GM21515 (cell line): ENCODE results near the gene RUBCN.
"Not testable (repeated sequence)": the region's sequence is repeated elsewhere in the genome, so short reads cannot be mapped to it uniquely, and the experiment has no call there.

Source experiments
- ATAC-seq: cut with Tn5 transposase; IDR thresholded peaks from one replicate; pipeline ENCODE4 v1.9.1; 2021; ENCODE audit not compliant: unreplicated experiment

The RUBCN gene

GRCh38 chr3:197621478-197621877, 115.2 kb downstream of the RUBCN start:
- ATAC-seq, result not testable (repeated sequence)
